Superior temporal gyrus (tissue), 1 donor: ENCODE measurements around the gene BTG4.

Experiments used
- DNase-seq: peaks from one replicate; pipeline ENCODE4 v3.0.0-alpha.2; 2016; ENCODE audit errors: extremely low spot score

BTG4 gene

GRCh38 chr11:111455291-111456085, 56.7 kb downstream of the BTG4 start:
- DNase-seq: no peak

GRCh38 chr11:111454561-111455192, 57.5 kb downstream of the BTG4 start:
- DNase-seq: peak; percentile 70

GRCh38 chr11:111452817-111453552, 59.2 kb downstream of the BTG4 start:
- no peak for DNase-seq

- no peak for DNase-seq
Measured at GRCh38 chr11:111452146-111452545, 60.0 kb downstream of the BTG4 start.

- no peak for DNase-seq
Measured at GRCh38 chr11:111450480-111451320, 61.5 kb downstream of the BTG4 start.

GRCh38 chr11:111449696-111450479, 62.3 kb downstream of the BTG4 start:
- DNase-seq: peak; percentile 82

GRCh38 chr11:111448831-111449557, 63.2 kb downstream of the BTG4 start:
- no peak for DNase-seq

GRCh38 chr11:111448414-111448813, 63.8 kb downstream of the BTG4 start:
- no peak for DNase-seq

- DNase-seq: no peak
Measured at GRCh38 chr11:111447931-111448330, 64.3 kb downstream of the BTG4 start.

GRCh38 chr11:111447112-111447471, 65.1 kb downstream of the BTG4 start:
- no peak for DNase-seq

- peak; percentile 93 for DNase-seq
Measured at GRCh38 chr11:111446404-111447111, 65.6 kb downstream of the BTG4 start.

- no peak for DNase-seq
Measured at GRCh38 chr11:111445586-111445985, 66.6 kb downstream of the BTG4 start.
